ENCODE results near the gene SLC6A17. TPM values are rescaled to one million over a fixed set of nuclear protein-coding genes. Genes with fewer than 3 reads are reported as not detected.

The SLC6A17 gene
- total RNA-seq, 2 experiments from 2014 or later, result not detected

GRCh38 chr1:110224240-110224995, 74.1 kb downstream of the SLC6A17 start:
- POLR2A ChIA-PET, result no interaction called here
- no peaks in the 10 kb centered on the region for H3K4me1 Mint-ChIP-seq

GRCh38 chr1:110225212-110225611, 74.9 kb downstream of the SLC6A17 start:
- Mint-ChIP-seq H3K4me1 (no peaks in the 10 kb centered on the region), H3K36me3 (ENCODE audit: low read depth) (no peaks in the 10 kb centered on the region), H3K4me3 (no peak overlapping the region), H3K27ac (no peak overlapping the region), H3K9me3 (no peaks in the 10 kb centered on the region), H3K27me3 (no peaks in the 10 kb centered on the region)
- ChIA-PET CTCF (interaction anchor here (1.2 to 3.0 kb wide), 2 partner anchors 16 to 17 kb away, joined by 3 to 19 read pairs; partner anchors contain the start of gene KCNC4), POLR2A (no interaction called here)
- no peak for DNase-seq

More at GRCh38 chr1:110224240-110224995, 74.1 kb downstream of the SLC6A17 start:
- DNase-seq, result no peak
- CTCF ChIA-PET, result interaction anchor here (1.2 to 3.0 kb wide), 2 partner anchors 15 to 18 kb away, joined by 3 to 19 read pairs; partner anchors contain the start of gene KCNC4
- no peaks in the 10 kb centered on the region for H3K36me3 Mint-ChIP-seq (ENCODE audit: low read depth)
- H3K27me3 Mint-ChIP-seq, result no peaks in the 10 kb centered on the region
- no peak overlapping the region for H3K27ac Mint-ChIP-seq
- H3K9me3 Mint-ChIP-seq, result no peaks in the 10 kb centered on the region
- no peak overlapping the region for H3K4me3 Mint-ChIP-seq

- Mint-ChIP-seq H3K27me3 (no peaks in the 10 kb centered on the region), H3K4me3 (no peak overlapping the region), H3K4me1 (no peaks in the 10 kb centered on the region), H3K9me3 (no peaks in the 10 kb centered on the region), H3K36me3 (ENCODE audit: low read depth) (no peaks in the 10 kb centered on the region), H3K27ac (no peak overlapping the region)
- no peak for DNase-seq
- CTCF ChIA-PET, result interaction anchor here (3.0 kb wide), 1 partner anchor 17 kb away, joined by 19 read pairs; the partner anchor contains the start of gene KCNC4
- POLR2A ChIA-PET, result no interaction called here
Observed at GRCh38 chr1:110225756-110226404, 75.6 kb downstream of the SLC6A17 start.

- ChIA-PET CTCF (interaction anchor here (0.8 to 0.9 kb wide), 2 partner anchors 9 to 12 kb away, joined by 3 read pairs; no protein-coding TSS in a partner anchor), POLR2A (no interaction called here)
- Mint-ChIP-seq H3K27me3 (no peaks in the 10 kb centered on the region), H3K4me3 (no peak overlapping the region), H3K9me3 (no peaks in the 10 kb centered on the region), H3K27ac (no peak overlapping the region), H3K36me3 (ENCODE audit: low read depth) (no peaks in the 10 kb centered on the region), H3K4me1 (no peaks in the 10 kb centered on the region)
- no peak for DNase-seq
Observed at GRCh38 chr1:110227774-110228173, 77.5 kb downstream of the SLC6A17 start.

GRCh38 chr1:110228381-110228780, 78.1 kb downstream of the SLC6A17 start:
- no peaks in the 10 kb centered on the region for H3K27me3 Mint-ChIP-seq
- ChIA-PET CTCF (interaction anchor here (0.6 to 0.9 kb wide), 4 partner anchors 8 to 1398 kb away, joined by 3 to 4 read pairs (median 3); no protein-coding TSS in a partner anchor), POLR2A (no interaction called here)
- H3K4me3 Mint-ChIP-seq, result no peak overlapping the region
- no peak for DNase-seq
- no peaks in the 10 kb centered on the region for H3K9me3 Mint-ChIP-seq
- no peaks in the 10 kb centered on the region for H3K4me1 Mint-ChIP-seq
- H3K27ac Mint-ChIP-seq, result no peak overlapping the region
- H3K36me3 Mint-ChIP-seq (ENCODE audit: low read depth), result no peaks in the 10 kb centered on the region

GRCh38 chr1:110228869-110229268, 78.6 kb downstream of the SLC6A17 start:
- Mint-ChIP-seq H3K4me3 (no peak overlapping the region), H3K9me3 (no peaks in the 10 kb centered on the region), H3K36me3 (ENCODE audit: low read depth) (no peaks in the 10 kb centered on the region), H3K27me3 (no peaks in the 10 kb centered on the region), H3K4me1 (no peaks in the 10 kb centered on the region), H3K27ac (no peak overlapping the region)
- POLR2A ChIA-PET, result no interaction called here
- DNase-seq, result no peak
- CTCF ChIA-PET, result interaction anchor here (0.9 kb wide), 1 partner anchor 13 kb away, joined by 3 read pairs; no protein-coding TSS in a partner anchor

GRCh38 chr1:110229348-110230001, 79.2 kb downstream of the SLC6A17 start:
- Mint-ChIP-seq H3K36me3 (ENCODE audit: low read depth) (no peaks in the 10 kb centered on the region), H3K27me3 (no peaks in the 10 kb centered on the region), H3K27ac (no peak overlapping the region), H3K4me3 (no peak overlapping the region), H3K4me1 (no peaks in the 10 kb centered on the region), H3K9me3 (no peaks in the 10 kb centered on the region)
- ChIA-PET POLR2A (no interaction called here), CTCF (no interaction called here)
- no peak for DNase-seq

- H3K4me1 Mint-ChIP-seq, result no peaks in the 10 kb centered on the region
- CTCF ChIA-PET, result no interaction called here
- H3K36me3 Mint-ChIP-seq (ENCODE audit: low read depth), result no peaks in the 10 kb centered on the region
- POLR2A ChIA-PET, result no interaction called here
- DNase-seq, result no peak
- H3K4me3 Mint-ChIP-seq, result no peak overlapping the region
- H3K27ac Mint-ChIP-seq, result no peak overlapping the region
- no peaks in the 10 kb centered on the region for H3K9me3 Mint-ChIP-seq
- H3K27me3 Mint-ChIP-seq, result no peaks in the 10 kb centered on the region
Observed at GRCh38 chr1:110230381-110231199, 80.3 kb downstream of the SLC6A17 start.

- DNase-seq, result no peak
- Mint-ChIP-seq H3K4me3 (no peak overlapping the region), H3K36me3 (ENCODE audit: low read depth) (no peaks in the 10 kb centered on the region), H3K27ac (no peak overlapping the region), H3K9me3 (no peaks in the 10 kb centered on the region), H3K27me3 (no peaks in the 10 kb centered on the region), H3K4me1 (peaks cover 7% of the 10 kb centered on the region)
- CTCF ChIA-PET, result interaction anchor here (0.6 kb wide), 1 partner anchor 1147 kb away, joined by 4 read pairs; no protein-coding TSS in a partner anchor
- POLR2A ChIA-PET, result no interaction called here
Observed at GRCh38 chr1:110233861-110234260, 83.6 kb downstream of the SLC6A17 start.

- DNase-seq, result no peak
- no peak overlapping the region for H3K27ac Mint-ChIP-seq
Observed at GRCh38 chr1:110234691-110235090, 84.4 kb downstream of the SLC6A17 start.

GRCh38 chr1:110235181-110235833, 85.0 kb downstream of the SLC6A17 start:
- Mint-ChIP-seq H3K4me3 (no peak overlapping the region), H3K27me3 (no peaks in the 10 kb centered on the region), H3K36me3 (ENCODE audit: low read depth) (no peaks in the 10 kb centered on the region), H3K9me3 (no peaks in the 10 kb centered on the region), H3K4me1 (peaks cover 7% of the 10 kb centered on the region), H3K27ac (no peak overlapping the region)
- CTCF ChIA-PET, result no interaction called here
- DNase-seq, result no peak
- POLR2A ChIA-PET, result no interaction called here

More at GRCh38 chr1:110234691-110235090, 84.4 kb downstream of the SLC6A17 start:
- Mint-ChIP-seq H3K36me3 (ENCODE audit: low read depth) (no peaks in the 10 kb centered on the region), H3K4me3 (no peak overlapping the region), H3K27me3 (no peaks in the 10 kb centered on the region), H3K4me1 (peaks cover 7% of the 10 kb centered on the region), H3K9me3 (no peaks in the 10 kb centered on the region)
- CTCF ChIA-PET, result no interaction called here
- POLR2A ChIA-PET, result no interaction called here
